Loucy (cell line): Measurements from ENCODE around the gene ABCG1.

Source experiments
- CTCF ChIP-seq: fragments of 200-600 bp; sonication (generic); conservative IDR thresholded peaks from 2 replicates; pipeline ENCODE4 v1.5.1; 2014; ENCODE audit warnings: mild to moderate bottlenecking, antibody characterized with exemption, low read length
- EZH2phosphoT487 ChIP-seq: fragments of 200-600 bp; IDR thresholded peaks from 2 replicates; pipeline ENCODE4 v1.6.1; 2018; ENCODE audit warnings: antibody characterized with exemption, mild to moderate bottlenecking, moderate library complexity, borderline replicate concordance

DNA sequence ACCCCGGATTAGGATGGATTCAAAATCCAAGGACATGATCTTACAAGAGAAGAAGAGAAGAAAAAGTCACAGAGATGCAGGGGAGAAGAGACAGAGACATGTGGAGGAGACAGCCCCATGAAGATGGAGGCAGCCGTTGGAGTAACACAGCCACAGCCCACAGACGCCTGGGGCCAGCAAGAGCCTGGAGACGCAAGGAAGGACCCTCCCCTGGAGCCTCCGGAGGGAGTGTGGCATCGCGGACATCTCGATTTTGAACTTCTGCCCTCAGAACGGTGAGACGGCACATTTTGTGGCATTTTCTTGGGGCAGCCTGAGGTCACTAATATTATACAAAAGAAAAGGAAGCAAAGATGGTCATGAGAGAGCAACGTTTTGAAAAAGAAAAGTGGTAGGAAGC, 28.8 kb downstream of the ABCG1 start:
- no peak for TF ChIP-seq CTCF
- TF ChIP-seq EZH2phosphoT487: no peak
